Upper lobe of left lung (tissue), 6 donors: Measurements from ENCODE around the gene CACNA1D. TPM values are rescaled to one million over a fixed set of nuclear protein-coding genes. Genes with fewer than 3 reads are reported as not detected.

ENCODE experiments used
- ATAC-seq, 2 donors: fragments of 200-7000 bp; cut with Tn5 transposase; one replicate each; pipeline ENCODE4 v1.9.1; 2022; ENCODE audit warnings: mild to moderate bottlenecking in 2 of 2, moderate library complexity in 2 of 2; ENCODE audit not compliant: low FRiP score in 2 of 2
- DNase-seq, 2 donors: peaks; one replicate each; pipeline ENCODE4 v3.0.0-alpha.2; 2019 to 2020
- H3K27ac ChIP-seq, 4 donors: fragments of 200-600 bp; sonication (generic); one replicate each; pipeline ENCODE4 v1.5.1; 2016 to 2019
- H3K27me3 ChIP-seq, 4 donors: fragments of 200-600 bp; sonication (generic); one replicate each; pipeline ENCODE4 v1.5.1; 2017 to 2019
- H3K36me3 ChIP-seq, 4 donors: fragments of 200-600 bp; sonication (generic); one replicate each; pipeline ENCODE4 v1.5.1; 2016 to 2019
- H3K4me1 ChIP-seq, 4 donors: fragments of 200-600 bp; sonication (generic); one replicate each; pipeline ENCODE4 v1.5.1; 2018 to 2019
- H3K4me3 ChIP-seq, 4 donors: fragments of 200-600 bp; sonication (generic); one replicate each; pipeline ENCODE4 v1.5.1; 2017 to 2019; ENCODE audit warnings: mild to moderate bottlenecking in 2 of 4, moderate library complexity in 1 of 4
- H3K9me3 ChIP-seq, 4 donors: fragments of 200-600 bp; sonication (generic); one replicate each; pipeline ENCODE4 v1.5.1; 2018 to 2019
- CTCF ChIP-seq, 6 experiments: fragments of 450-650 bp in 4 of 6; fragments of 200-600 bp in 2 of 6; sonication (generic) in 2 of 6; IDR thresholded peaks; one replicate each; pipeline ENCODE4 v1.5.1; 2016 to 2019; ENCODE audit warnings: antibody characterized with exemption in 6 of 6
- EP300 ChIP-seq, 4 donors: sonication (generic); formaldehyde crosslinking; IDR thresholded peaks; one replicate each; pipeline ENCODE4 v1.5.1; 2017; ENCODE audit warnings: antibody characterized with exemption in 4 of 4, control low read depth in 2 of 4
- POLR2A ChIP-seq, 4 donors: fragments of 450-650 bp; IDR thresholded peaks; one replicate each; pipeline ENCODE4 v1.5.1; 2016 to 2017; ENCODE audit warnings: antibody characterized with exemption in 4 of 4, mild to moderate bottlenecking in 2 of 4
- POLR2AphosphoS5 ChIP-seq, 2 donors: sonication (generic); formaldehyde crosslinking; IDR thresholded peaks; one replicate each; pipeline ENCODE4 v1.5.1; 2017; ENCODE audit warnings: antibody characterized with exemption in 2 of 2
- WGBS, 2 donors: methylation state at CpG; one replicate each; pipeline ENCODE4 v1.1.5; 2017 to 2018; 5-methylcytosine and 5-hydroxymethylcytosine counted together
- total RNA-seq, 6 donors: library from RNA; depleted of rRNA in 4 of 6; stranded (reverse); fragments of >200 nt in 4 of 6; gene quantifications; one replicate each; pipeline versions ENCODE4 v1.1.0 to v1.2.1, GENCODE V29; 2016 to 2021
- donor health status: DM: no; HTN: no; CAD: no; lungs with moderate emphysema.
- donor health status: DM: no; HTN: yes; CAD: no; lungs with severe emphysema.

CACNA1D gene
- total RNA-seq, 6 donors from 2014 or later: 17.2 to 221 (median 30.2) TPM

GRCh38 chr3:53500165-53500777 is 5.9 kb downstream of the CACNA1D start:
- ATAC-seq: no peak

GRCh38 chr3:53501178-53501577 is 6.8 kb downstream of the CACNA1D start:
- no peak overlapping the region for H3K4me3 ChIP-seq
- no peak for TF ChIP-seq POLR2A (IDR thresholded peaks at IDR 0.05)
- no peak for TF ChIP-seq CTCF (IDR thresholded peaks at IDR 0.05)
- no peak for TF ChIP-seq EP300 (IDR thresholded peaks at IDR 0.05)
- TF ChIP-seq POLR2AphosphoS5 (IDR thresholded peaks at IDR 0.05): no peak
- DNase-seq (no peak), ATAC-seq (no peak)
- H3K27me3 ChIP-seq: peaks cover 0 to 2% (median 0%) of the 10 kb centered on the region in 4 donors
- no peaks in the 10 kb centered on the region for H3K9me3 ChIP-seq
- peak overlapping the region in 2 of 4 donors; percentile 27 to 35 for H3K27ac ChIP-seq
- H3K36me3 ChIP-seq: no peaks in the 10 kb centered on the region
- peaks cover 0 to 5% (median 2%) of the 10 kb centered on the region in 4 donors for H3K4me1 ChIP-seq
- WGBS, 2 donors: 59 to 64% methylated on average over 8 of the region's 8 CpGs

More at GRCh38 chr3:53500165-53500777, 5.9 kb downstream of the CACNA1D start:
- DNase-seq: no peak
- no peaks in the 10 kb centered on the region for H3K36me3 ChIP-seq
- H3K27me3 ChIP-seq: peaks cover 0 to 12% (median 1%) of the 10 kb centered on the region in 4 donors
- H3K27ac ChIP-seq: peak overlapping the region in 2 of 4 donors; percentile 8 to 11
- WGBS, 2 donors: 59 to 66% methylated on average over 7 of the region's 7 CpGs
- H3K4me1 ChIP-seq: peaks cover 6 to 11% (median 10%) of the 10 kb centered on the region in 4 donors
- no peaks in the 10 kb centered on the region for H3K9me3 ChIP-seq
- no peak overlapping the region for H3K4me3 ChIP-seq
- no peak for TF ChIP-seq CTCF (IDR thresholded peaks at IDR 0.05)
- TF ChIP-seq POLR2AphosphoS5 (IDR thresholded peaks at IDR 0.05): no peak
- no peak for TF ChIP-seq EP300 (IDR thresholded peaks at IDR 0.05)
- TF ChIP-seq POLR2A (IDR thresholded peaks at IDR 0.05): no peak

- Histone ChIP-seq H3K36me3 (no peaks in the 10 kb centered on the region), H3K27ac (no peak overlapping the region), H3K9me3 (no peaks in the 10 kb centered on the region), H3K4me1 (peaks cover 0 to 5% (median 2%) of the 10 kb centered on the region in 4 donors), H3K27me3 (no peaks in the 10 kb centered on the region), H3K4me3 (no peak overlapping the region)
- TF ChIP-seq POLR2A (IDR thresholded peaks at IDR 0.05) (no peak), EP300 (IDR thresholded peaks at IDR 0.05) (no peak), POLR2AphosphoS5 (IDR thresholded peaks at IDR 0.05) (no peak), CTCF (IDR thresholded peaks at IDR 0.05) (no peak)
- ATAC-seq: no peak
- 75 to 78% methylated on average over 4 of the region's 4 CpGs for WGBS, 2 donors
- no peak for DNase-seq
These were observed 8.3 kb downstream of the CACNA1D start for GRCh38 chr3:53502737-53503136.

GRCh38 chr3:53503195-53503594 is 8.8 kb downstream of the CACNA1D start:
- WGBS, 2 donors: 69 to 75% methylated on average over 5 of the region's 5 CpGs
- Histone ChIP-seq H3K4me3 (no peak overlapping the region), H3K27me3 (no peaks in the 10 kb centered on the region), H3K36me3 (no peaks in the 10 kb centered on the region), H3K4me1 (peaks cover 0 to 5% (median 2%) of the 10 kb centered on the region in 4 donors), H3K9me3 (no peaks in the 10 kb centered on the region), H3K27ac (no peak overlapping the region)
- no peak for DNase-seq
- no peak for TF ChIP-seq EP300 (IDR thresholded peaks at IDR 0.05)
- no peak for TF ChIP-seq CTCF (IDR thresholded peaks at IDR 0.05)
- TF ChIP-seq POLR2AphosphoS5 (IDR thresholded peaks at IDR 0.05): no peak
- TF ChIP-seq POLR2A (IDR thresholded peaks at IDR 0.05): no peak
- no peak for ATAC-seq
